Measurements from ENCODE around the gene GRK6.
"Not testable (repeated sequence)": the region's sequence is repeated elsewhere in the genome, so short reads cannot be mapped to it uniquely, and the experiment has no call there.

GRK6 gene

GRCh38 chr5:177397875-177398390, 28.5 kb upstream of the GRK6 start:
- no peak for DNase-seq (ENCODE audit: low read depth in 2 of 2)

GRCh38 chr5:177399997-177400868, 26.2 kb upstream of the GRK6 start, which contains the start of gene PFN3:
TSS of gene PFN3 (minus strand) at chr5:177400661. CDS start at chr5:177400576, 85 bp downstream.
- DNase-seq (ENCODE audit: low read depth in 2 of 2): no peak

GRCh38 chr5:177402271-177403043, 24.0 kb upstream of the GRK6 start:
- DNase-seq (ENCODE audit: low read depth in 2 of 2): peak in 1 of 2 donors; percentile 44

- no peak for DNase-seq (ENCODE audit: low read depth in 2 of 2)
Measured at GRCh38 chr5:177403102-177403791, 23.2 kb upstream of the GRK6 start.

GRCh38 chr5:177403792-177404640, 22.5 kb upstream of the GRK6 start:
- DNase-seq (ENCODE audit: low read depth in 2 of 2): peak; percentile 73 to 76

GRCh38 chr5:177404641-177405179, 21.8 kb upstream of the GRK6 start:
- DNase-seq (ENCODE audit: low read depth in 2 of 2): no peak

GRCh38 chr5:177405312-177405711, 21.2 kb upstream of the GRK6 start:
- no peak for DNase-seq (ENCODE audit: low read depth in 2 of 2)

- no peak for DNase-seq (ENCODE audit: low read depth in 2 of 2)
Measured at GRCh38 chr5:177405805-177406204, 20.7 kb upstream of the GRK6 start.

- DNase-seq (ENCODE audit: low read depth in 2 of 2): no peak
Measured at GRCh38 chr5:177409043-177409801, 17.3 kb upstream of the GRK6 start, which contains the start of gene F12. TSS of gene F12 (minus strand) at chr5:177409564. CDS start at chr5:177409527, 37 bp downstream.

- DNase-seq (ENCODE audit: low read depth in 2 of 2): no peak
Measured at GRCh38 chr5:177410575-177410974, 15.9 kb upstream of the GRK6 start.

- DNase-seq (ENCODE audit: low read depth in 2 of 2): no peak
Measured at GRCh38 chr5:177412603-177413233, 13.8 kb upstream of the GRK6 start.

- no peak for DNase-seq (ENCODE audit: low read depth in 2 of 2)
Measured at GRCh38 chr5:177414481-177414880, 12.0 kb upstream of the GRK6 start.

- DNase-seq (ENCODE audit: low read depth in 2 of 2): not testable (repeated sequence)
Measured at GRCh38 chr5:177417081-177417480, 9.4 kb upstream of the GRK6 start.

GRCh38 chr5:177419046-177419445, 7.4 kb upstream of the GRK6 start:
- no peak for DNase-seq (ENCODE audit: low read depth in 2 of 2)

GRCh38 chr5:177420472-177420871, 6.0 kb upstream of the GRK6 start:
- DNase-seq (ENCODE audit: low read depth in 2 of 2): not testable (repeated sequence)

- DNase-seq (ENCODE audit: low read depth in 2 of 2): no peak
Measured at GRCh38 chr5:177421062-177421798, 5.2 kb upstream of the GRK6 start.

- no peak for DNase-seq (ENCODE audit: low read depth in 2 of 2)
Measured at GRCh38 chr5:177423671-177424070, 2.8 kb upstream of the GRK6 start.

- DNase-seq (ENCODE audit: low read depth in 2 of 2): no peak
Measured at GRCh38 chr5:177425196-177425800, 1.2 kb upstream of the GRK6 start.
